Upper lobe of left lung (tissue), 4 donors: ENCODE measurements around the gene IFNK.
"Not testable (repeated sequence)": the region's sequence is repeated elsewhere in the genome, so short reads cannot be mapped to it uniquely, and the experiment has no call there.

Experiments
- CTCF ChIP-seq, 6 experiments: fragments of 450-650 bp in 4 of 6; fragments of 200-600 bp in 2 of 6; sonication (generic) in 2 of 6; IDR thresholded peaks; one replicate each; pipeline ENCODE4 v1.5.1; 2016 to 2019; ENCODE audit warnings: antibody characterized with exemption in 6 of 6
- EP300 ChIP-seq, 4 donors: sonication (generic); formaldehyde crosslinking; IDR thresholded peaks; one replicate each; pipeline ENCODE4 v1.5.1; 2017; ENCODE audit warnings: antibody characterized with exemption in 4 of 4, control low read depth in 2 of 4
- POLR2A ChIP-seq, 4 donors: fragments of 450-650 bp; IDR thresholded peaks; one replicate each; pipeline ENCODE4 v1.5.1; 2016 to 2017; ENCODE audit warnings: antibody characterized with exemption in 4 of 4, mild to moderate bottlenecking in 2 of 4
- POLR2AphosphoS5 ChIP-seq, 2 donors: sonication (generic); formaldehyde crosslinking; IDR thresholded peaks; one replicate each; pipeline ENCODE4 v1.5.1; 2017; ENCODE audit warnings: antibody characterized with exemption in 2 of 2

GRCh38 chr9:27500902-27501301 lies 23.2 kb upstream of the IFNK start:
- TF ChIP-seq CTCF, POLR2AphosphoS5, EP300, POLR2A (IDR thresholded peaks at IDR 0.05): not testable (repeated sequence)
